Measurements from ENCODE around the gene NCKAP5.

The NCKAP5 gene

GRCh38 chr2:132645722-132646539 lies 922.3 kb downstream of the NCKAP5 start:
- TF ChIP-seq POLR2AphosphoS5 (IDR thresholded peaks at IDR 0.05; ENCODE audit: low read depth, low read length) (no peak), TAF1 (IDR thresholded peaks at IDR 0.05; ENCODE audit: borderline replicate concordance, insufficient read depth, low read length) (no peak), REST (IDR thresholded peaks at IDR 0.05; ENCODE audit: insufficient read depth in 1 of 2, low read depth in 2 of 2, low read length in 2 of 2) (no peak), FOXP2 (optimal IDR thresholded peaks at IDR 0.05; ENCODE audit: borderline replicate concordance, extremely low read depth, extremely low read length, insufficient read depth) (no peak), SIN3A (IDR thresholded peaks at IDR 0.05; ENCODE audit: borderline replicate concordance, insufficient read depth, low read length) (no peak)

- TF ChIP-seq POLR2AphosphoS5 (IDR thresholded peaks at IDR 0.05; ENCODE audit: low read depth, low read length) (no peak), SIN3A (IDR thresholded peaks at IDR 0.05; ENCODE audit: borderline replicate concordance, insufficient read depth, low read length) (no peak), REST (IDR thresholded peaks at IDR 0.05; ENCODE audit: insufficient read depth in 1 of 2, low read depth in 2 of 2, low read length in 2 of 2) (no peak), TAF1 (IDR thresholded peaks at IDR 0.05; ENCODE audit: borderline replicate concordance, insufficient read depth, low read length) (no peak)
Observed at GRCh38 chr2:132645176-132645575, 923.1 kb downstream of the NCKAP5 start.

GRCh38 chr2:132642415-132642814 lies 925.8 kb downstream of the NCKAP5 start:
- TF ChIP-seq TAF1 (IDR thresholded peaks at IDR 0.05; ENCODE audit: borderline replicate concordance, insufficient read depth, low read length) (no peak), POLR2AphosphoS5 (IDR thresholded peaks at IDR 0.05; ENCODE audit: low read depth, low read length) (no peak), REST (IDR thresholded peaks at IDR 0.05; ENCODE audit: insufficient read depth in 1 of 2, low read depth in 2 of 2, low read length in 2 of 2) (no peak), FOXP2 (optimal IDR thresholded peaks at IDR 0.05; ENCODE audit: borderline replicate concordance, extremely low read depth, extremely low read length, insufficient read depth) (no peak), SIN3A (IDR thresholded peaks at IDR 0.05; ENCODE audit: borderline replicate concordance, insufficient read depth, low read length) (no peak)

DNA sequence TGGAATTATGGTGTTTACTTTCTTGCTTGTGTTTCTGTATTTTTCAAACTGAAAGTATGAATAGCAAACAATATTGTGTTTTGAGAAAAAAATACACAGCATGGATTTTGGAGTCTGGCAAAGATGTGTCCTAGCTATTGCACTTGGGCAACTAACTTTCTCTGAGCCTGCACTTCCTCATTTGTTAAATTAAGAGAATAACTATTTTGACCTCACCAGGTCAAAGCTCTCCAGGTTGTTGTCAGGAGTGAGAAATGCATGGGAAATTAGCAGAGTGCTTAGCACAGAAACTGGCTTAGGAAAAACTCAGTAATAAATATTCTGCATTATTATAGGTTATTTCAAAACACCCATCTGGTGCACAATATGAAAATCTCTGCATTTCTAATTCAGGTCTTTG lies 926.4 kb downstream of the NCKAP5 start:
- TF ChIP-seq POLR2AphosphoS5 (IDR thresholded peaks at IDR 0.05; ENCODE audit: low read depth, low read length) (no peak), SIN3A (IDR thresholded peaks at IDR 0.05; ENCODE audit: borderline replicate concordance, insufficient read depth, low read length) (no peak), REST (IDR thresholded peaks at IDR 0.05; ENCODE audit: insufficient read depth in 1 of 2, low read depth in 2 of 2, low read length in 2 of 2) (no peak), FOXP2 (optimal IDR thresholded peaks at IDR 0.05; ENCODE audit: borderline replicate concordance, extremely low read depth, extremely low read length, insufficient read depth) (no peak), TAF1 (IDR thresholded peaks at IDR 0.05; ENCODE audit: borderline replicate concordance, insufficient read depth, low read length) (no peak)

Measured in PFSK-1 (cell line).